HepG2 (cell line): Measurements from ENCODE around the gene PXDC1. TPM values are rescaled to one million over a fixed set of nuclear protein-coding genes. Genes with fewer than 3 reads are reported as not detected.

ENCODE experiments used
- CHD2 ChIP-seq: IDR thresholded peaks from 2 replicates; pipeline ENCODE4 v1.6.1; 2011; ENCODE audit warnings: low read depth, low read length, improper control_type of control experiment
- E2F1 ChIP-seq: sonication (generic); formaldehyde crosslinking; IDR thresholded peaks from 2 replicates; pipeline ENCODE4 v1.5.0; 2020; ENCODE audit warnings: missing genetic modification reagents
- FOXA3 ChIP-seq: IDR thresholded peaks from 2 replicates; pipeline ENCODE4 v1.6.1; 2016; ENCODE audit warnings: missing genetic modification reagents, missing compliant biosample characterization
- GABPA ChIP-seq, 2 experiments: IDR thresholded peaks; 2 replicates each; pipeline ENCODE4 v1.6.1; 2011 to 2016; ENCODE audit warnings: low read depth in 2 of 2, low read length in 1 of 2, missing biosample characterization in 1 of 2, missing genetic modification characterization in 1 of 2
- HMG20A ChIP-seq: IDR thresholded peaks from 2 replicates; pipeline ENCODE4 v1.6.1; 2016; ENCODE audit warnings: borderline replicate concordance
- HOXA5 ChIP-seq: sonication (generic); formaldehyde crosslinking; IDR thresholded peaks from 2 replicates; pipeline ENCODE4 v1.4.0; 2020; ENCODE audit warnings: missing genetic modification reagents
- KDM3A ChIP-seq: IDR thresholded peaks from 2 replicates; pipeline ENCODE4 v1.6.1; 2018; ENCODE audit warnings: low read depth, missing compliant biosample characterization
- NFIB ChIP-seq: sonication (generic); formaldehyde crosslinking; IDR thresholded peaks from 2 replicates; pipeline ENCODE4 v1.9.0; 2021; ENCODE audit warnings: missing genetic modification reagents, mild to moderate bottlenecking, borderline replicate concordance
- PTBP1 ChIP-seq: fragments of 200-400 bp; formaldehyde crosslinking; IDR thresholded peaks from 2 replicates; pipeline ENCODE4 v1.6.1; 2018; ENCODE audit warnings: low read length, low read depth; ENCODE audit not compliant: poor library complexity, severe bottlenecking
- RAD21 ChIP-seq: fragments of 450-650 bp; formaldehyde crosslinking; IDR thresholded peaks from 2 replicates; pipeline ENCODE4 v1.5.0; 2020; ENCODE audit warnings: mild to moderate bottlenecking
- RFX3 ChIP-seq: IDR thresholded peaks from 2 replicates; pipeline ENCODE4 v1.6.1; 2016; ENCODE audit warnings: missing biosample characterization, missing genetic modification reagents
- ZFP37 ChIP-seq: sonication (generic); formaldehyde crosslinking; IDR thresholded peaks from 2 replicates; pipeline ENCODE4 v1.4.0; 2020; ENCODE audit warnings: missing genetic modification reagents, borderline replicate concordance
- ZMYM2 ChIP-seq: sonication (generic); formaldehyde crosslinking; IDR thresholded peaks from 2 replicates; pipeline ENCODE4 v1.8.0; 2022; ENCODE audit warnings: mild to moderate bottlenecking, missing genetic modification reagents
- ZNF138 ChIP-seq: sonication (generic); formaldehyde crosslinking; IDR thresholded peaks from 2 replicates; pipeline ENCODE4 v1.5.0; 2020; ENCODE audit warnings: mild to moderate bottlenecking, low read depth, missing genetic modification reagents
- ZNF557 ChIP-seq: sonication (generic); formaldehyde crosslinking; IDR thresholded peaks from 2 replicates; pipeline ENCODE4 v1.4.0; 2020; ENCODE audit warnings: missing genetic modification reagents
- ZNF572 ChIP-seq: sonication (generic); formaldehyde crosslinking; IDR thresholded peaks from 2 replicates; pipeline ENCODE4 v1.5.1; 2020; ENCODE audit warnings: mild to moderate bottlenecking, missing genetic modification reagents
- ZNF616 ChIP-seq: sonication (generic); formaldehyde crosslinking; IDR thresholded peaks from 2 replicates; pipeline ENCODE4 v1.5.0; 2020; ENCODE audit warnings: low read depth, mild to moderate bottlenecking, missing genetic modification reagents
- ZSCAN29 ChIP-seq: sonication (generic); formaldehyde crosslinking; conservative IDR thresholded peaks from 2 replicates; pipeline ENCODE4 v1.4.0; 2020; ENCODE audit warnings: mild to moderate bottlenecking, missing genetic modification reagents
- polyA plus RNA-seq, 8 experiments: library from polyadenylated mRNA; depleted of rRNA in 3 of 8; stranded (reverse) in 7 of 8; unstranded in 1 of 8; fragments of >200 nt; fragmentation: Illumina TruSeq in 4 of 8; extraction: Trizol in 4 of 8; gene quantifications; 2 replicates each; pipeline versions ENCODE4 v1.2.1 to v1.2.3, GENCODE V29; 2011 to 2016; ENCODE audit warnings: low read depth in 4 of 8, missing spikeins in 1 of 8, mixed read lengths in 1 of 8; ENCODE audit not compliant: insufficient read depth in 1 of 8
- total RNA-seq, 5 experiments: library from RNA; depleted of rRNA; stranded (reverse); fragments of >200 nt; fragmentation: Illumina TruSeq; extraction: Trizol; gene quantifications; 2 replicates each; pipeline ENCODE4 v1.2.3, GENCODE V29; 2016; ENCODE audit warnings: low read depth in 1 of 5
- TF ChIP-seq, protein P1 (sequence below): sonication (generic); formaldehyde crosslinking; IDR thresholded peaks from 2 replicates; pipeline ENCODE4 v1.5.0; 2020; ENCODE audit warnings: mild to moderate bottlenecking, missing genetic modification reagents, moderate library complexity
- TF ChIP-seq, protein P2 (sequence below): sonication (generic); formaldehyde crosslinking; IDR thresholded peaks from 2 replicates; pipeline ENCODE4 v1.4.0; 2020; ENCODE audit warnings: missing genetic modification reagents
- TF ChIP-seq, protein P3 (sequence below): sonication (generic); formaldehyde crosslinking; IDR thresholded peaks from 2 replicates; pipeline ENCODE4 v1.5.0; 2020; ENCODE audit warnings: mild to moderate bottlenecking, missing genetic modification reagents
- TF ChIP-seq, protein P4 (sequence below): sonication (generic); formaldehyde crosslinking; IDR thresholded peaks from 2 replicates; pipeline ENCODE4 v1.8.0; 2022; ENCODE audit warnings: missing genetic modification reagents, mild to moderate bottlenecking, borderline replicate concordance

The PXDC1 gene
- total and polyA plus RNA-seq, 2 of the 13 experiments (the other 11 are each of a cell fraction or from before 2014, with no cell fraction given), result 32.4 to 34.7 TPM

- TF ChIP-seq PTBP1, result no peak
- TF ChIP-seq RAD21 (CRISPR knock-in tag), result peak; percentile 1; the same call in 1 of the 2 replicates
- TF ChIP-seq, protein P1, sequence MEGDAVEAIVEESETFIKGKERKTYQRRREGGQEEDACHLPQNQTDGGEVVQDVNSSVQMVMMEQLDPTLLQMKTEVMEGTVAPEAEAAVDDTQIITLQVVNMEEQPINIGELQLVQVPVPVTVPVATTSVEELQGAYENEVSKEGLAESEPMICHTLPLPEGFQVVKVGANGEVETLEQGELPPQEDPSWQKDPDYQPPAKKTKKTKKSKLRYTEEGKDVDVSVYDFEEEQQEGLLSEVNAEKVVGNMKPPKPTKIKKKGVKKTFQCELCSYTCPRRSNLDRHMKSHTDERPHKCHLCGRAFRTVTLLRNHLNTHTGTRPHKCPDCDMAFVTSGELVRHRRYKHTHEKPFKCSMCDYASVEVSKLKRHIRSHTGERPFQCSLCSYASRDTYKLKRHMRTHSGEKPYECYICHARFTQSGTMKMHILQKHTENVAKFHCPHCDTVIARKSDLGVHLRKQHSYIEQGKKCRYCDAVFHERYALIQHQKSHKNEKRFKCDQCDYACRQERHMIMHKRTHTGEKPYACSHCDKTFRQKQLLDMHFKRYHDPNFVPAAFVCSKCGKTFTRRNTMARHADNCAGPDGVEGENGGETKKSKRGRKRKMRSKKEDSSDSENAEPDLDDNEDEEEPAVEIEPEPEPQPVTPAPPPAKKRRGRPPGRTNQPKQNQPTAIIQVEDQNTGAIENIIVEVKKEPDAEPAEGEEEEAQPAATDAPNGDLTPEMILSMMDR, result 0 out of 2 replicates have a peak, but pooled peaks have one; percentile 2
- no peak for TF ChIP-seq ZFP37 (CRISPR knock-in tag)
- peak; percentile 90 for TF ChIP-seq FOXA3 (CRISPR knock-in tag)
- TF ChIP-seq, protein P2, sequence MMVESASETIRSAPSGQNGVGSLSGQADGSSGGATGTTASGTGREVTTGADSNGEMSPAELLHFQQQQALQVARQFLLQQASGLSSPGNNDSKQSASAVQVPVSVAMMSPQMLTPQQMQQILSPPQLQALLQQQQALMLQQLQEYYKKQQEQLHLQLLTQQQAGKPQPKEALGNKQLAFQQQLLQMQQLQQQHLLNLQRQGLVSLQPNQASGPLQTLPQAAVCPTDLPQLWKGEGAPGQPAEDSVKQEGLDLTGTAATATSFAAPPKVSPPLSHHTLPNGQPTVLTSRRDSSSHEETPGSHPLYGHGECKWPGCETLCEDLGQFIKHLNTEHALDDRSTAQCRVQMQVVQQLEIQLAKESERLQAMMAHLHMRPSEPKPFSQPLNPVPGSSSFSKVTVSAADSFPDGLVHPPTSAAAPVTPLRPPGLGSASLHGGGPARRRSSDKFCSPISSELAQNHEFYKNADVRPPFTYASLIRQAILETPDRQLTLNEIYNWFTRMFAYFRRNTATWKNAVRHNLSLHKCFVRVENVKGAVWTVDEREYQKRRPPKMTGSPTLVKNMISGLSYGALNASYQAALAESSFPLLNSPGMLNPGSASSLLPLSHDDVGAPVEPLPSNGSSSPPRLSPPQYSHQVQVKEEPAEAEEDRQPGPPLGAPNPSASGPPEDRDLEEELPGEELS, result peak; percentile 98
- no peak for TF ChIP-seq ZSCAN29
- peak; percentile 51; the same call in 1 of the 2 replicates for TF ChIP-seq HMG20A
- TF ChIP-seq RFX3 (CRISPR knock-in tag), result no peak
- TF ChIP-seq KDM3A (CRISPR knock-in tag), result no peak
- TF ChIP-seq, protein P3, sequence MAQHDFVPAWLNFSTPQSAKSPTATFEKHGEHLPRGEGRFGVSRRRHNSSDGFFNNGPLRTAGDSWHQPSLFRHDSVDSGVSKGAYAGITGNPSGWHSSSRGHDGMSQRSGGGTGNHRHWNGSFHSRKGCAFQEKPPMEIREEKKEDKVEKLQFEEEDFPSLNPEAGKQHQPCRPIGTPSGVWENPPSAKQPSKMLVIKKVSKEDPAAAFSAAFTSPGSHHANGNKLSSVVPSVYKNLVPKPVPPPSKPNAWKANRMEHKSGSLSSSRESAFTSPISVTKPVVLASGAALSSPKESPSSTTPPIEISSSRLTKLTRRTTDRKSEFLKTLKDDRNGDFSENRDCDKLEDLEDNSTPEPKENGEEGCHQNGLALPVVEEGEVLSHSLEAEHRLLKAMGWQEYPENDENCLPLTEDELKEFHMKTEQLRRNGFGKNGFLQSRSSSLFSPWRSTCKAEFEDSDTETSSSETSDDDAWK, result no peak
- TF ChIP-seq HOXA5 (CRISPR knock-in tag), result peak; percentile 67; the same call in 1 of the 2 replicates
- no peak for TF ChIP-seq ZNF138 (CRISPR knock-in tag)
- TF ChIP-seq, protein P4, sequence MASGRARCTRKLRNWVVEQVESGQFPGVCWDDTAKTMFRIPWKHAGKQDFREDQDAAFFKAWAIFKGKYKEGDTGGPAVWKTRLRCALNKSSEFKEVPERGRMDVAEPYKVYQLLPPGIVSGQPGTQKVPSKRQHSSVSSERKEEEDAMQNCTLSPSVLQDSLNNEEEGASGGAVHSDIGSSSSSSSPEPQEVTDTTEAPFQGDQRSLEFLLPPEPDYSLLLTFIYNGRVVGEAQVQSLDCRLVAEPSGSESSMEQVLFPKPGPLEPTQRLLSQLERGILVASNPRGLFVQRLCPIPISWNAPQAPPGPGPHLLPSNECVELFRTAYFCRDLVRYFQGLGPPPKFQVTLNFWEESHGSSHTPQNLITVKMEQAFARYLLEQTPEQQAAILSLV (CRISPR knock-in tag), result peak; percentile 78; the same call in 1 of the 2 replicates
- no peak for TF ChIP-seq CHD2
- no peak for TF ChIP-seq NFIB (CRISPR knock-in tag)
- TF ChIP-seq E2F1 (CRISPR knock-in tag), result no peak
- no peak for TF ChIP-seq ZNF572
- no peak for TF ChIP-seq ZNF616 (CRISPR knock-in tag)
- TF ChIP-seq GABPA (IDR thresholded peaks at IDR 0.05; ENCODE audit: low read depth, low read length), result no peak
- peak; percentile 46 for TF ChIP-seq GABPA (CRISPR knock-in tag; IDR thresholded peaks at IDR 0.05; ENCODE audit: low read depth)
- 0 out of 2 replicates have a peak, but pooled peaks have one; percentile 84 for TF ChIP-seq ZMYM2 (CRISPR knock-in tag)
- peak; percentile 90 for TF ChIP-seq ZNF557 (CRISPR knock-in tag)
Measured at GRCh38 chr6:3789896-3790558, 38.5 kb upstream of the PXDC1 start (continued).
